Measurements from ENCODE around the gene SCARB2.

The SCARB2 gene

DNA sequence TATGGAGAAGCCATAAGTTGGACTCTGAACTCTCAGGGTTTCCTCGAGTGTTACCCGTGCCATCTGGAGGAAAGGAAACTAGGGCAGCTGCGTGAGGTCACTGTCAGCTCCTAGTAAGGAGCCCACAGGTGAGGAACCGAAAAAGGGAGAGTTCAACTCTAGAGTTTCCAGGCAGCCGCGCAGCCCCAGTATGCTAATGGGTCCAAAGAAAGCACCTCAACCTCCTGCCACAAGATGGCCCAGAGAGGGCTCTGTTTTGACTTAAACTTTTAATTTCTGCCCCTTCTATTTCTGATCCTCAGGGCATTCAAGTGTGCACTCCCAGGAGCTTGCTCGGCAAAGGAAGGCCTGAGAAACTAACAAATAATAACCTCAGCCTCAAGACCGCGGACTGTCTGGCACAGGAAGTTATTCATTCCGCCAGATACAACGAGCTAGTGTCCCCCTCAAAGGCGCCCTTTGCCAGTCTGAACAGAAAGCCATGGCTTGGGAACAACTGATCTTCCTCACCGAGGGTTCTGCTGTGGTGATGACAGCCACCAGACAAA, 13.9 kb downstream of the SCARB2 start:
- FAIRE-seq (no peak), DNase-seq (ENCODE audit: insufficient read length, low spot score) (no peak)
- TF ChIP-seq CTCF (IDR thresholded peaks at IDR 0.05; ENCODE audit: insufficient read depth, missing control alignments) = no peak

DNA sequence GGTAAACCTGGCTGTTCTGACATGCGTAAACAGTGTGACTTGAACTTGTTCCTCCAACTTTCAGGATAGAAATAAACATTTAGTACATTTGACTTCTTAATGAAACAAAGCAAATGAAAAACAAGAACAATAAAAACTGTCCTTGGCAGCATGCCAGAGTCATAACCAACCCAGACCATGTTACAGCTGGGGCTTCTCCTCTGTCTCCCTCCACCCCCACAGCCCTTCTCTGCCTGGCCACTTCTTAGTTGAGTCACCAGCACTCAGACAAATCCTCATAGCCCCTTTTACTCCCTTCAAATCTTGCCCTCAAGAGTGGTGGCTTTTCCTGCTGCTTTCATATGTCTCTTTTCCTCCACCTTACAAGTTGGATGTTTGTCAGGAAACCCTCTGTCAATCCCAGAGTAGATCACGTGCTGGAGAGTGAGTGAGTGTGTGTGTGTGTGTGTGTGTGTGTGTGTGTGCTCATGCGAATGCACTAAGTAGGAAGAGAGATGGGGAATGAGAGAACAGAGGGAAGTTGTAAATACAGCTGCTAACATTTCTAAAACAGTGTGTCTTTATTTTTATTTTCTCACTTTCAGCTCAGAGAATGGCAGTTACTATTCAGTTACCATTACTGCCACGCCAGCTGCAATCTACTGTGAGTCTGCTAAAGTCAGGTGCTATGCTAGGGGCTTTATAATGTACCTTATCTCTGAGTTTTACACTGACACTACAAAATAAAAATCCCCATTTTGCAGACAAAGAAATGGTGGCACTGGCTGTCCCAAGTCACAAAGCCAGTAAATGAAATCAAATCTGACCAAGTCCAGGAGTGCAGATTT, 15.0 kb downstream of the SCARB2 start:
- no peak for DNase-seq (ENCODE audit: insufficient read length, low spot score)
- TF ChIP-seq CTCF (IDR thresholded peaks at IDR 0.05; ENCODE audit: insufficient read depth, missing control alignments) = no peak
- FAIRE-seq = peak; percentile 55

GRCh38 chr4:76197971-76198410, 15.6 kb downstream of the SCARB2 start:
- DNase-seq (ENCODE audit: insufficient read length, low spot score) = no peak
- no peak for FAIRE-seq
- TF ChIP-seq CTCF (IDR thresholded peaks at IDR 0.05; ENCODE audit: insufficient read depth, missing control alignments) = no peak

- no peak for DNase-seq (ENCODE audit: insufficient read length, low spot score)
- TF ChIP-seq CTCF (IDR thresholded peaks at IDR 0.05; ENCODE audit: insufficient read depth, missing control alignments) = no peak
- FAIRE-seq = no peak
Measured at GRCh38 chr4:76197031-76197743, 16.4 kb downstream of the SCARB2 start.

DNA sequence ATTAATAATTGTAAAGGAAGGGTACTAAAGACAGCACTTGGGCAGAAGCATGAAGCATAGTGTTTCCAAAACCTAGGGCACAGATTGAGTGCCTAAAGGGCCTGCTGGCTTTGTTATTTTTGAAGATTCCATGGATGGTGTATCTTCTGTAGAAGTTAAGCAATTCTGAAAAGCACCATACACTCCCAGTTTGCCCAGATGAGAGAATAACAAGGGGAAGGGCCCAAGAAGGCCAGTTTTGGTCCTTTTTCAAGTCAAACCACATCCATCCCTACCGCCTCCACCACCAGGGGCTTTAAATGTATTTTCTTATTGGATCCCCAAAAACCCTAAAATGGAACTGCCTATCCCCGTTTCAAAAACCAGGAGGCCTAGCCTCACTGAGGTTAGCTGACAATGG, 17.2 kb downstream of the SCARB2 start:
- no peak for FAIRE-seq
- no peak for TF ChIP-seq CTCF (IDR thresholded peaks at IDR 0.05; ENCODE audit: insufficient read depth, missing control alignments)
- no peak for DNase-seq (ENCODE audit: insufficient read length, low spot score)

DNA sequence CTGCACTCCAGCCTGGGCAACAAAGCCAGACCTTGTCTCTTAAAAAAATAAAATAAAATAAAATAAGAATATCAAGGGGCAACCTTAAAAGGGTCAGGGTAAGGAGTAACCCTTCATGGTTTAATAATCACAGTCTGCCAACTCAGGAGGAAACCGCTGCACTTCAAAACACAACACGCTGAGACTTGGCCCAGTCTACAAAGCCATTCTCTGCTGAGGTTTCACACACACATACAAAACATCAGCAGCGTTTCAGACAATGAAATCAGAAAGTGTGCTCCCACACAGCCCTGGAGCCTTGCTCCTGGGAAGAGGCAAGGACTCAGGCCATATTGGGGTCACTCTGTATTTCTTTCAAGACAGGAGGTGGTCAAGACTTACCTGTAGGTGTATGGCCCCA, 18.3 kb downstream of the SCARB2 start:
- no peak for TF ChIP-seq CTCF (IDR thresholded peaks at IDR 0.05; ENCODE audit: insufficient read depth, missing control alignments)
- DNase-seq (ENCODE audit: insufficient read length, low spot score) = no peak
- FAIRE-seq = no peak

Measured in D721Med (cell line).